H1 (cell line): Measurements from ENCODE around the gene IL20RB. TPM values are rescaled to one million over a fixed set of nuclear protein-coding genes. Genes with fewer than 3 reads are reported as not detected.

Source experiments
- BACH1 ChIP-seq: IDR thresholded peaks from 2 replicates; pipeline ENCODE4 v1.6.1; 2012; ENCODE audit warnings: low read length, improper control_type of control experiment
- GTF2F1 ChIP-seq: IDR thresholded peaks from 2 replicates; pipeline ENCODE4 v1.6.1; 2012; ENCODE audit warnings: low read depth, low read length, improper control_type of control experiment, borderline replicate concordance
- SIN3A ChIP-seq, 2 experiments: IDR thresholded peaks in 1 of 2; conservative IDR thresholded peaks in 1 of 2; 2 replicates each; pipeline ENCODE4 v1.6.1; 2011 to 2012; ENCODE audit warnings: low read length in 2 of 2, improper control_type of control experiment in 1 of 2, low read depth in 1 of 2, mild to moderate bottlenecking in 1 of 2
- TAF7 ChIP-seq: optimal IDR thresholded peaks from 2 replicates; pipeline ENCODE3; 2011; ENCODE audit warnings: low read depth, mild to moderate bottlenecking, inconsistent platforms, low read length, moderate library complexity, borderline replicate concordance
- polyA plus RNA-seq, 7 experiments: library from polyadenylated mRNA; depleted of rRNA in 3 of 7; stranded (reverse) in 5 of 7; unstranded in 2 of 7; fragments of >200 nt in 5 of 7; fragments of 200-250 nt in 2 of 7; gene quantifications; 1 replicate in 5 of 7; 2 replicates in 1 of 7; 4 replicates in 1 of 7; pipeline versions ENCODE4 v1.2.1 to v1.2.3, GENCODE V29; 2011 to 2013; ENCODE audit warnings: missing spikeins in 2 of 7, mixed read lengths in 2 of 7
- total RNA-seq: library from RNA; stranded (reverse); fragmentation: NEBNext Ultra II Directional; extraction: Animal tissue kit (Norgen Biotek cat#: 25700); gene quantifications from 2 replicates; pipeline ENCODE4 v1.2.1, GENCODE V29; 2021

IL20RB gene
- total and polyA plus RNA-seq, 2 of the 8 experiments (the other 6 are each of a cell fraction or from before 2014, with no cell fraction given): 1.6 to 1.8 TPM

DNA sequence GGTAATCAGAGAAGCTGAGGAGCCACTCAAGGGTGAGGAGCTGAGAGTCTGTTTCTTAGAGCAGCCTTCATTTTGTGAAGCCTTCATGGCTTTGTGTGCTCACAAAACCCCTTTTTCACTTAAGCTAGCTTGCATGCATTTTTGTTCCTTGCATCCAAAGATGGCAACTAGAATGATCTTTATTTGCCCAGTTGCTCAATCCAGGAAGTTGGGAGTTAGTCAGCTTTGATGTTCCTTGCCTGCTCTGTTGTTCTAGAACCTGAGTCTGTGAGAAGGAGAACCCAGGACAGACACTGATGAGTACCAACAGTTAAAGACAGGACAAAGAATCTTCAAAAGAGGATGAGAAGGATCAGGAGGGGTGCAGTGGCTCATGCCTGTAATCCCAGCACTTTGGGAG, 81.8 kb downstream of the IL20RB start (continued):
- TF ChIP-seq BACH1 (no peak), SIN3A (conservative IDR thresholded peaks at IDR 0.05 in 1 of 2, IDR thresholded peaks at IDR 0.05 in 1 of 2; ENCODE audit: low read depth in 1 of 2, low read length in 2 of 2) (no peak), GTF2F1 (no peak), TAF7 (no peak)
